SK-N-SH (cell line): ENCODE measurements around the gene TMEM243.

ENCODE experiments used
- CTCF ChIP-seq: fragments of 200-600 bp; sonication (generic); IDR thresholded peaks from 2 replicates; pipeline ENCODE4 v1.6.1; 2017; ENCODE audit warnings: antibody characterized with exemption, mild to moderate bottlenecking, moderate library complexity
- EP300 ChIP-seq, 2 experiments: IDR thresholded peaks; 2 replicates each; pipeline versions ENCODE4 v1.4.0 to v1.6.1; 2012; ENCODE audit warnings: borderline replicate concordance in 1 of 2, low read depth in 1 of 2, low read length in 1 of 2
- FOXJ3 ChIP-seq: sonication (generic); formaldehyde crosslinking; IDR thresholded peaks from 2 replicates; pipeline ENCODE4 v1.5.1; 2020; ENCODE audit warnings: mild to moderate bottlenecking, missing genetic modification reagents
- GABPA ChIP-seq: IDR thresholded peaks from 2 replicates; pipeline ENCODE4 v1.4.0; 2012; ENCODE audit warnings: low read depth, mild to moderate bottlenecking
- JUND ChIP-seq: IDR thresholded peaks from 2 replicates; pipeline ENCODE4 v1.4.0; 2012
- MXI1 ChIP-seq: IDR thresholded peaks from 2 replicates; pipeline ENCODE4 v1.6.1; 2012; ENCODE audit warnings: mild to moderate bottlenecking, low read depth, low read length, improper control_type of control experiment
- POLR2AphosphoS5 ChIP-seq: IDR thresholded peaks from 2 replicates; pipeline ENCODE4 v1.6.1; 2012; ENCODE audit warnings: low read depth, low read length
- RAD21 ChIP-seq: IDR thresholded peaks from 2 replicates; pipeline ENCODE4 v1.6.1; 2012; ENCODE audit warnings: mild to moderate bottlenecking, low read length
- RCOR1 ChIP-seq: fragments of 150-350 bp; IDR thresholded peaks from 2 replicates; pipeline ENCODE4 v1.6.1; 2017; ENCODE audit warnings: antibody characterized with exemption, low read length
- RXRA ChIP-seq: IDR thresholded peaks from 2 replicates; pipeline ENCODE4 v1.4.0; 2012; ENCODE audit warnings: low read depth, mild to moderate bottlenecking, borderline replicate concordance
- TAF1 ChIP-seq: IDR thresholded peaks from 2 replicates; pipeline ENCODE4 v1.6.1; 2012; ENCODE audit warnings: low read depth, mild to moderate bottlenecking, low read length, moderate library complexity, borderline replicate concordance
- YY1 ChIP-seq: IDR thresholded peaks from 2 replicates; pipeline ENCODE4 v1.4.0; 2012; ENCODE audit warnings: low read depth, mild to moderate bottlenecking

GRCh38 chr7:87199700-87200450 is 19.7 kb downstream of the TMEM243 start:
- TF ChIP-seq CTCF: no peak
- TF ChIP-seq YY1: no peak
- TF ChIP-seq RXRA: no peak
- TF ChIP-seq MXI1: no peak
- no peak for TF ChIP-seq RCOR1
- no peak for TF ChIP-seq RAD21
- TF ChIP-seq TAF1: no peak
- TF ChIP-seq POLR2AphosphoS5: no peak
- no peak for TF ChIP-seq JUND
- no peak for TF ChIP-seq EP300 (IDR thresholded peaks at IDR 0.05; ENCODE audit: borderline replicate concordance in 1 of 2, low read depth in 1 of 2, low read length in 1 of 2)
- no peak for TF ChIP-seq GABPA
- no peak for TF ChIP-seq FOXJ3 (CRISPR knock-in tag)
